GM12878 (cell line): ENCODE measurements around the gene WDR59. TPM values are rescaled to one million over a fixed set of nuclear protein-coding genes. Genes with fewer than 3 reads are reported as not detected.

Experiments used
- ATAC-seq: fragments of 200-7000 bp; cut with Tn5 transposase; 3 replicates; pipeline ENCODE4 v1.9.1; 2020; ENCODE audit warnings: mild to moderate bottlenecking, moderate library complexity
- BruUV-seq: library from RNA; stranded (reverse); fragments of 400-500 nt; replicated peaks from 2 replicates; lab custom pipeline; 2021; lab: Mats Ljungman, UMichigan
- CTCF ChIA-PET: fragments of 300-600 bp; sonication (Branson Sonifier 250); formaldehyde crosslinking; extraction: SDS; loops from one replicate; lab custom pipeline; 2021; ENCODE audit warnings: inconsistent platforms; lab: Yijun Ruan, JAX
- POLR2A ChIA-PET: fragments of 350-600 bp; formaldehyde crosslinking; extraction: SDS; loops from one replicate; lab custom pipeline; 2021; ENCODE audit warnings: inconsistent platforms; lab: Charles Lee
- RAD21 ChIA-PET: fragments of 300-600 bp; sonication (Branson Sonifier 250); formaldehyde crosslinking; loops from one replicate; lab custom pipeline; 2023; ENCODE audit warnings: antibody characterized with exemption; ENCODE audit not compliant: unreplicated experiment; lab: Charles Lee
- SMC1A ChIA-PET: fragments of 300-600 bp; sonication (Branson Sonifier 250); formaldehyde crosslinking; loops from one replicate; lab custom pipeline; 2023; ENCODE audit not compliant: unreplicated experiment, uncharacterized antibody; lab: Charles Lee
- DNase-seq: peaks from one replicate; pipeline ENCODE4 v3.0.0-alpha.2; 2011; ENCODE audit warnings: low read depth, low spot score
- FAIRE-seq: peaks from 3 replicates; lab custom pipeline; 2011; peaks lifted over from hg19 to GRCh38; lab: Jason Lieb, UNC
- H2AFZ ChIP-seq: 2 replicates; pipeline ENCODE4 v1.6.0; 2011; ENCODE audit warnings: low read depth, low read length, control low read depth; ENCODE audit not compliant: control insufficient read depth
- H3K27ac ChIP-seq: 2 replicates; pipeline ENCODE4 v1.5.1; 2011; ENCODE audit warnings: control low read depth; ENCODE audit not compliant: control insufficient read depth, insufficient read depth
- H3K27me3 ChIP-seq, 2 experiments: replicated peaks in 1 of 2; 2 replicates each; pipeline versions ENCODE4 v1.6.0 to v1.6.1; 2011; ENCODE audit warnings: low read length in 1 of 2; ENCODE audit not compliant: control insufficient read depth in 2 of 2, insufficient read depth in 2 of 2
- H3K36me3 ChIP-seq, 2 experiments: 2 replicates each; pipeline ENCODE4 v1.5.1; 2011; ENCODE audit warnings: low read length in 1 of 2; ENCODE audit not compliant: control insufficient read depth in 2 of 2, insufficient read depth in 2 of 2
- H3K4me1 ChIP-seq: 2 replicates; pipeline ENCODE4 v1.6.1; 2011; ENCODE audit warnings: mild to moderate bottlenecking, low read length, moderate library complexity, mixed read lengths; ENCODE audit not compliant: control insufficient read depth, insufficient read depth
- H3K4me2 ChIP-seq: 2 replicates; pipeline ENCODE4 v1.6.0; 2011; ENCODE audit warnings: control low read depth; ENCODE audit not compliant: control insufficient read depth, insufficient read depth
- H3K4me3 ChIP-seq: fragments of 200-600 bp; sonication (generic); 2 replicates; pipeline ENCODE4 v1.5.1; 2016
- H3K79me2 ChIP-seq: 2 replicates; pipeline ENCODE4 v1.6.0; 2011; ENCODE audit warnings: low read length; ENCODE audit not compliant: control insufficient read depth, insufficient read depth
- H3K9ac ChIP-seq: 2 replicates; pipeline ENCODE4 v1.8.0; 2011; ENCODE audit warnings: low read length, control low read depth, mixed read lengths; ENCODE audit not compliant: control insufficient read depth, insufficient read depth
- H3K9me3 ChIP-seq: replicated peaks from 3 replicates; pipeline ENCODE4 v1.5.1; 2011; ENCODE audit warnings: mild to moderate bottlenecking, low read length; ENCODE audit not compliant: control insufficient read depth, insufficient read depth
- H4K20me1 ChIP-seq: 2 replicates; pipeline ENCODE4 v1.6.0; 2011; ENCODE audit not compliant: control insufficient read depth, insufficient read depth
- ATF2 ChIP-seq: IDR thresholded peaks from 2 replicates; pipeline ENCODE4 v1.6.1; 2012; ENCODE audit warnings: low read length, inconsistent platforms
- ATF7 ChIP-seq: fragments of 450-650 bp; IDR thresholded peaks from 2 replicates; pipeline ENCODE4 v1.6.1; 2016; ENCODE audit warnings: low read depth, mild to moderate bottlenecking
- BCL3 ChIP-seq: IDR thresholded peaks from 2 replicates; pipeline ENCODE4 v1.6.1; 2011; ENCODE audit warnings: borderline replicate concordance, low read depth, mild to moderate bottlenecking, moderate library complexity, low read length; ENCODE audit not compliant: insufficient read depth, poor library complexity, severe bottlenecking
- BHLHE40 ChIP-seq, 2 experiments: fragments of 450-650 bp in 1 of 2; IDR thresholded peaks; 2 replicates each; pipeline ENCODE4 v1.6.1; 2011 to 2017; ENCODE audit warnings: low read depth in 2 of 2, borderline replicate concordance in 1 of 2, improper control_type of control experiment in 1 of 2, low read length in 1 of 2, mild to moderate bottlenecking in 1 of 2
- ETV6 ChIP-seq, 2 experiments: fragments of 450-650 bp in 1 of 2; IDR thresholded peaks in 1 of 2; conservative IDR thresholded peaks in 1 of 2; 2 replicates each; pipeline ENCODE4 v1.6.1; 2014; ENCODE audit warnings: antibody characterized with exemption in 1 of 2, borderline replicate concordance in 1 of 2, low read depth in 1 of 2, mild to moderate bottlenecking in 1 of 2, moderate library complexity in 1 of 2
- FOS ChIP-seq: IDR thresholded peaks from 3 replicates; pipeline ENCODE4 v1.6.1; 2011; ENCODE audit warnings: borderline replicate concordance; ENCODE audit not compliant: insufficient read length; ENCODE audit errors: extremely low read depth
- FOXM1 ChIP-seq: IDR thresholded peaks from 2 replicates; pipeline ENCODE4 v1.6.1; 2012; ENCODE audit warnings: low read depth, mild to moderate bottlenecking, inconsistent platforms, low read length, moderate library complexity
- IKZF2 ChIP-seq, 2 experiments: fragments of 450-650 bp; IDR thresholded peaks; 2 replicates each; pipeline ENCODE4 v1.6.1; 2017; ENCODE audit warnings: mild to moderate bottlenecking in 2 of 2, moderate library complexity in 2 of 2
- IRF4 ChIP-seq: IDR thresholded peaks from 2 replicates; pipeline ENCODE4 v1.6.1; 2011; ENCODE audit warnings: low read depth, low read length
- JUNB ChIP-seq: IDR thresholded peaks from 2 replicates; pipeline ENCODE4 v1.6.1; 2016; ENCODE audit warnings: antibody characterized with exemption, mild to moderate bottlenecking
- MEF2B ChIP-seq: fragments of 450-650 bp; IDR thresholded peaks from 2 replicates; pipeline ENCODE4 v1.6.1; 2018; ENCODE audit warnings: mild to moderate bottlenecking, moderate library complexity; ENCODE audit not compliant: partially characterized antibody, poor library complexity, severe bottlenecking
- NBN ChIP-seq: fragments of 450-650 bp; IDR thresholded peaks from 2 replicates; pipeline ENCODE4 v1.6.1; 2016
- NR2C1 ChIP-seq: fragments of 450-650 bp; IDR thresholded peaks from 2 replicates; pipeline ENCODE4 v1.6.1; 2017; ENCODE audit warnings: antibody characterized with exemption, mild to moderate bottlenecking, moderate library complexity
- PAX5 ChIP-seq: IDR thresholded peaks from 2 replicates; pipeline ENCODE4 v1.6.1; 2011; ENCODE audit warnings: low read depth, low read length, borderline replicate concordance
- RBBP5 ChIP-seq: fragments of 200-600 bp; sonication (generic); conservative IDR thresholded peaks from 2 replicates; pipeline ENCODE4 v1.6.1; 2016
- SKIL ChIP-seq: fragments of 450-650 bp; IDR thresholded peaks from 2 replicates; pipeline ENCODE4 v1.6.1; 2017; ENCODE audit warnings: mild to moderate bottlenecking, low read depth, inconsistent platforms; ENCODE audit not compliant: poor library complexity, severe bottlenecking
- SMAD1 ChIP-seq: fragments of 450-650 bp; IDR thresholded peaks from 2 replicates; pipeline ENCODE4 v1.6.1; 2018; ENCODE audit warnings: mild to moderate bottlenecking, low read depth; ENCODE audit not compliant: partially characterized antibody
- TBL1XR1 ChIP-seq: IDR thresholded peaks from 2 replicates; pipeline ENCODE4 v1.6.1; 2012; ENCODE audit warnings: low read depth, low read length, improper control_type of control experiment
- WGBS: methylation state at CpG from one replicate; pipeline ENCODE4 v1.1.6; 2016; ENCODE audit warnings: low lambda C conversion rate; ENCODE audit not compliant: insufficient replicate concordance, insufficient coverage; ENCODE audit errors: missing lambda C conversion rate; 5-methylcytosine and 5-hydroxymethylcytosine counted together
- in situ Hi-C: fragments of 300-500 bp; cut with MboI; formaldehyde crosslinking; loops from 9 replicates; pipeline ENCODE4 v1.14.3; 2018; ENCODE audit warnings: mixed read lengths
- intact Hi-C: fragments of 100-400 bp; cut with micrococcal nuclease; formaldehyde crosslinking; loops from one replicate; pipeline ENCODE4 v1.14.2; 2022; ENCODE audit not compliant: unreplicated experiment
- polyA plus RNA-seq, 11 experiments: library from polyadenylated mRNA; depleted of rRNA in 4 of 11; unstranded in 6 of 11; stranded (reverse) in 5 of 11; fragments of >200 nt; fragmentation: Nextera tagmentation in 4 of 11; fragmentation: Illumina TruSeq in 1 of 11; extraction: Ambion mirVana in 4 of 11; extraction: Trizol in 1 of 11; gene quantifications; 1 replicate in 1 of 11; 2 replicates in 10 of 11; pipeline versions ENCODE4 v1.2.1 to v1.2.3, GENCODE V29; 2011 to 2016; ENCODE audit warnings: inconsistent platforms in 2 of 11, missing spikeins in 2 of 11, low read depth in 1 of 11
- total RNA-seq, 4 experiments: library from RNA; depleted of rRNA in 3 of 4; stranded (reverse); fragments of >200 nt in 3 of 4; fragmentation: Illumina TruSeq in 1 of 4; extraction: Trizol in 1 of 4; gene quantifications; 2 replicates each; pipeline versions ENCODE4 v1.2.1 to v1.2.3, GENCODE V29; 2013 to 2021

The WDR59 gene
- total and polyA plus RNA-seq, 10 of the 15 experiments (the other 5 are each of a cell fraction or from before 2014, with no cell fraction given): 9.7 to 78.4 (median 24.5) TPM

- no peak overlapping the region for H3K9ac ChIP-seq
- no peak overlapping the region for H3K4me2 ChIP-seq
- DNase-seq (peak; percentile 50), FAIRE-seq (no peak), ATAC-seq (peak; percentile 99)
- H3K36me3 ChIP-seq: peaks cover 4 to 10% of the 10 kb centered on the region in 2 experiments; a peak in 3 of 4 replicates
- H2AFZ ChIP-seq: no peak overlapping the region
- ChIA-PET SMC1A (interaction anchor here (1.5 kb wide), 1 partner anchor 27 kb away, joined by 4 read pairs; no protein-coding TSS in a partner anchor), CTCF (interaction anchor here (0.7 to 2.0 kb wide), 3 partner anchors 74 to 174 kb away, joined by 3 to 9 read pairs (median 4); no protein-coding TSS in a partner anchor), POLR2A (no interaction called here), RAD21 (interaction anchor here (0.9 kb wide), 1 partner anchor 174 kb away, joined by 3 read pairs; no protein-coding TSS in a partner anchor)
- WGBS: 59% methylated on average over 7 of the region's 7 CpGs
- H3K27ac ChIP-seq: no peak overlapping the region; the same call in 1 of the 2 replicates
- H3K79me2 ChIP-seq: no peaks in the 10 kb centered on the region
- no peak overlapping the region for H3K4me3 ChIP-seq
- BruUV-seq: no TSS peak
- intact Hi-C loops: loop anchor here (2.0 kb wide), 1 partner anchor 32 kb away; no protein-coding TSS in a partner anchor
- in situ Hi-C loops: no loop called here
- H4K20me1 ChIP-seq: no peaks in the 10 kb centered on the region
- peaks cover 2% of the 10 kb centered on the region; the same call in 1 of the 3 replicates for H3K9me3 ChIP-seq
- H3K4me1 ChIP-seq: 0 out of 2 replicates have a peak, but pooled peaks cover 4% of the 10 kb centered on the region
- no peaks in the 10 kb centered on the region for H3K27me3 ChIP-seq
- TF ChIP-seq ETV6 (conservative IDR thresholded peaks at IDR 0.05 in 1 of 2, IDR thresholded peaks at IDR 0.05 in 1 of 2; ENCODE audit: borderline replicate concordance in 1 of 2, low read depth in 1 of 2) (peak in 1 of 2 experiments; percentile 57; a peak in 1 of 4 replicates), NBN (peak; percentile 70; the same call in 1 of the 2 replicates), SMAD1 (no peak), RBBP5 (no peak), BHLHE40 (IDR thresholded peaks at IDR 0.05; ENCODE audit: borderline replicate concordance in 1 of 2, low read depth in 2 of 2, low read length in 1 of 2) (0 out of 4 replicates have a peak, but pooled peaks of 1 of the 2 experiments have one; percentile 33), IKZF2 (IDR thresholded peaks at IDR 0.05) (peak in 1 of 2 experiments; percentile 40; a peak in 2 of 4 replicates), IRF4 (peak; percentile 80), ATF2 (peak; percentile 92), BCL3 (peak; percentile 43), PAX5 (peak; percentile 87), FOS (no peak), NR2C1 (no peak), TBL1XR1 (peak; percentile 36; the same call in 1 of the 2 replicates), SKIL (peak; percentile 62), JUNB (peak; percentile 93), ATF7 (peak; percentile 86), FOXM1 (peak; percentile 88), MEF2B (peak; percentile 88)
Measured at GRCh38 chr16:74936902-74937560, 47.9 kb downstream of the WDR59 start.
